BJ (cell line): ENCODE results near the gene RPLP1. TPM values are rescaled to one million over a fixed set of nuclear protein-coding genes. Genes with fewer than 3 reads are reported as not detected.

Experiments
- CTCF ChIA-PET: fragments of 350-600 bp; formaldehyde crosslinking; extraction: SDS; loops from one replicate; lab custom pipeline; 2021; ENCODE audit warnings: antibody characterized with exemption, inconsistent platforms; lab: Yijun Ruan, JAX
- POLR2A ChIA-PET: fragments of 300-600 bp; sonication (Branson Sonifier 250); formaldehyde crosslinking; extraction: SDS; loops from one replicate; lab custom pipeline; 2021; ENCODE audit warnings: antibody characterized with exemption; lab: Charles Lee
- DNase-seq: peaks from one replicate; pipeline ENCODE4 v3.0.0-alpha.2; 2011; ENCODE audit warnings: low read depth
- H3K27me3 ChIP-seq: 2 replicates; pipeline ENCODE4 v1.6.0; 2011; ENCODE audit warnings: low read length; ENCODE audit not compliant: control insufficient read depth, insufficient read depth
- H3K36me3 ChIP-seq: 2 replicates; pipeline ENCODE4 v1.5.1; 2011; ENCODE audit warnings: low read length; ENCODE audit not compliant: control insufficient read depth, insufficient read depth
- H3K4me3 ChIP-seq: 2 replicates; pipeline ENCODE4 v1.5.1; 2011; ENCODE audit warnings: low read depth, mild to moderate bottlenecking, control low read depth, low read length
- polyA plus RNA-seq: library from polyadenylated mRNA; depleted of rRNA; stranded (reverse); fragments of >200 nt; gene quantifications from 2 replicates; pipeline ENCODE4 v1.2.3, GENCODE V29; 2011
- TF ChIP-seq, protein P1 (sequence below): IDR thresholded peaks from 2 replicates; pipeline ENCODE4 v1.5.1; 2011; ENCODE audit warnings: low read depth, mild to moderate bottlenecking, control low read depth, inconsistent platforms, low read length, moderate library complexity; ENCODE audit not compliant: insufficient read depth

The RPLP1 gene
- polyA plus RNA-seq, 1 experiment, result 1,191 TPM

DNA sequence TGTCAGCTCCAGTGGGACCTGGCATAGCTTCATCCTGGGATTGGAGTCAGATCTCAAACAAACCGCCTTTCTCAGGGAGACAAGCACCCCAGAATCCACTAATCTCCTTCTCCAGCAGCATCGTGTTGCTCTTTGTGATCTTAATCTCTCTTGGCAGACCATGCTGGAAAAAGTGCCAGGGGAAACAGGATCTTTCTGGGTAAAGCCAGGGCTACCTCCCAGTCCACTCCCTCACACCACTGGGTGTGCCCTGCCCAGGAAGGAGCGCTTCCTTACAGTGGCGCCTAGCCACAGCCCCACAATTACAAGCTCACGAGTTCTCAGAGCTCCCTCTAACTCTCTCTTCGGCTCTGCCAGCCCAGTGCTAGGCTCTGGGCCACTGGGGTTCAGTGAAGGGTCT is 32.2 kb downstream of the RPLP1 start:
- ChIA-PET POLR2A (no interaction called here), CTCF (interaction anchor here (4.9 kb wide), 1 partner anchor 9 kb away, joined by 25 read pairs; no protein-coding TSS in a partner anchor)
- DNase-seq, result no peak
- H3K4me3 ChIP-seq, result no peak overlapping the region
- no peaks in the 10 kb centered on the region for H3K36me3 ChIP-seq
- H3K27me3 ChIP-seq, result no peaks in the 10 kb centered on the region; the same call in 1 of the 2 replicates
- TF ChIP-seq, protein P1, sequence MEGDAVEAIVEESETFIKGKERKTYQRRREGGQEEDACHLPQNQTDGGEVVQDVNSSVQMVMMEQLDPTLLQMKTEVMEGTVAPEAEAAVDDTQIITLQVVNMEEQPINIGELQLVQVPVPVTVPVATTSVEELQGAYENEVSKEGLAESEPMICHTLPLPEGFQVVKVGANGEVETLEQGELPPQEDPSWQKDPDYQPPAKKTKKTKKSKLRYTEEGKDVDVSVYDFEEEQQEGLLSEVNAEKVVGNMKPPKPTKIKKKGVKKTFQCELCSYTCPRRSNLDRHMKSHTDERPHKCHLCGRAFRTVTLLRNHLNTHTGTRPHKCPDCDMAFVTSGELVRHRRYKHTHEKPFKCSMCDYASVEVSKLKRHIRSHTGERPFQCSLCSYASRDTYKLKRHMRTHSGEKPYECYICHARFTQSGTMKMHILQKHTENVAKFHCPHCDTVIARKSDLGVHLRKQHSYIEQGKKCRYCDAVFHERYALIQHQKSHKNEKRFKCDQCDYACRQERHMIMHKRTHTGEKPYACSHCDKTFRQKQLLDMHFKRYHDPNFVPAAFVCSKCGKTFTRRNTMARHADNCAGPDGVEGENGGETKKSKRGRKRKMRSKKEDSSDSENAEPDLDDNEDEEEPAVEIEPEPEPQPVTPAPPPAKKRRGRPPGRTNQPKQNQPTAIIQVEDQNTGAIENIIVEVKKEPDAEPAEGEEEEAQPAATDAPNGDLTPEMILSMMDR, result no peak

DNA sequence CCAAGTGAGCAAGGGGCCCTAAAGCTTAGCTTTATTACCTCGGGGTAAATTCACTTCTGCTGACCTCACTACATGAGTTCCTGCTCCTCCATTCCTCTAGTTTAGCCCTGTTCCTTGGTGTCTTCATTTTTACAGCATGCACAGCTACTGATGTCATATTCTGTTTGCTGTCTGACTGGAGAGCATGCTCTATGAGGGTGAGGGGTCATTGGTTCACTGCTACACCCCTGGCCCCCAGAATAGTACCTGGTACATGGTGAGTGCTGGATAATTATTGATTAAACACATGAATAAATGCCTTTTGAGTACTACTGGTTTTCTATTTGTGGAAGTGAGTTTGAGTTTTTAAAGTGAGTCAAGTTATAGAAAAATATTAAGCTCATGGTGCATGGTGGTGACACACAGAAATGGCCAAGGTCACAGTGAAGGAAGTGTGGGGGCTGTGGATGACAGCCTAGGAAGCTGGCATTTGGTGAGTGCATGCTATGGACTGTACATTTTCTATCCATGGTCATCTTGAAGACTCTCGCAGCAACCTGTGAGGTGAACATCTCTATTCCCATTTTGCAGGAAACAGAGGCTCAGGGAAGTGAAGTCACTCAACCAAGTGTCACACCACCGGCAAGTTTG is 34.0 kb downstream of the RPLP1 start:
- ChIA-PET POLR2A (no interaction called here), CTCF (interaction anchor here (1.0 to 4.9 kb wide), 4 partner anchors 9 to 980 kb away, joined by 3 to 25 read pairs (median 6); no protein-coding TSS in a partner anchor)
- Histone ChIP-seq H3K27me3 (peaks cover 5% of the 10 kb centered on the region; the same call in 1 of the 2 replicates), H3K4me3 (no peak overlapping the region), H3K36me3 (no peaks in the 10 kb centered on the region)
- DNase-seq, result no peak
- TF ChIP-seq, protein P1, result no peak

DNA sequence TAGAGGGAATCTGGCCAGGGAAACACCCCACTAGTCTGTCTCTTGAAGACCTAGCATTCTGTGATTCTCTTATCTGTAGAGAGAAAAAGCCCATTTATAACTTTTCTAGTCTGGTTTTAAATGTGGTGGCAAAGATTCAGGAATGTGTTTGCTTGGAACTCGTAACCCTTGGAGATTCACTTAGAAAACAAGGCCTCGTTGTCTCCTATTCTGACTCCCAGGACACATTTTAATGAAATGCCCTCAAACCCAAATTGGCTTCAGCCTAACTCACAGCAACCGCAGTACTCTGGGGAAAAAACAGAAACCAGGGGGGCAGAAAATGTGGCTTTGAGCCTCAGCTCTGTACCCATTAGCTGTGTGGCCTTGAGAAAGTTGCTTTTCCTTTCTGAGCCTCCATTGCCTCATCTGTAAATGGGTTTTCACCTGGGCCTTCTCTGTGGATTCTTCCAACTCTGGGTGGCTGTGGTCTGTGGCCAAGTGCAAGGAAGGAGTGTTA is 36.5 kb downstream of the RPLP1 start:
- Histone ChIP-seq H3K27me3 (peaks cover 7% of the 10 kb centered on the region), H3K36me3 (no peaks in the 10 kb centered on the region), H3K4me3 (no peak overlapping the region)
- TF ChIP-seq, protein P1, result no peak
- no peak for DNase-seq
- POLR2A ChIA-PET, result no interaction called here
- CTCF ChIA-PET, result interaction anchor here (1.0 to 3.2 kb wide), 2 partner anchors 10 to 13 kb away, joined by 3 to 11 read pairs; no protein-coding TSS in a partner anchor

DNA sequence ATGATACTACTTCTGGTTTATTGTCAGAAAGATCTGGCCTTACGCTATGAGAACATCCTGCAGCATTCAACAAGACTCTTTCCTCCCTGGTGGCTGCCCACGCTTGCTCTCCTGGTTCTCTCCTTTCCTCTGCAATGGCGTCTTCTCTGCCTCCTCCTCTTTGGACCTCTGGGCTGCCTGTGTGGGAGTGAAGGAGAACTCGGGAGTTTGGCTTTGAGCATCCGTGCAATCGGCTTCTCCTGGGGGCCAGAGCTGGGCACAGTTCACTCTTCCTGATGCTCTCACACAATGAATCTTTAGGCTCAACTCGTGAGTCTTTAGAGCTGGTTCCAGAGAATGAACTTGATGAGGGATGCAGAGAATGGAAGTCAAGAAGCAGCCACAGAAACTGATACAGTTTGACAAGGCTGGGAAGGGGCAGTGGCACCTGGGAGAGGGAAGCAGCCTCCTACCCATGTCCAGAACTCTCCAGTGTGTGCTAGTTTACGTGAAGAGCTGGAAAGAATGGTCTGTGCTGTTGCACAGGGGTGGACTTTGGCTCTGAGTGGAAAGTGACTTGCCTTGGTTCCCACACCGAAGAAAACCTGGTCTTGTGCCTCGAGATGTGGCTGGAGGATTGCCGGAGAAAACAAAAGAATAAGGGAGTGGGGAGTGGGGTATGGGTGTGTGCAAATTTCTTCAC is 37.9 kb downstream of the RPLP1 start:
- Histone ChIP-seq H3K27me3 (peaks cover 7% of the 10 kb centered on the region), H3K4me3 (no peak overlapping the region), H3K36me3 (no peaks in the 10 kb centered on the region)
- CTCF ChIA-PET, result interaction anchor here (0.6 to 3.2 kb wide), 4 partner anchors 12 to 997 kb away, joined by 3 to 11 read pairs (median 4); no protein-coding TSS in a partner anchor
- POLR2A ChIA-PET, result no interaction called here
- TF ChIP-seq, protein P1, result no peak
- no peak for DNase-seq

DNA sequence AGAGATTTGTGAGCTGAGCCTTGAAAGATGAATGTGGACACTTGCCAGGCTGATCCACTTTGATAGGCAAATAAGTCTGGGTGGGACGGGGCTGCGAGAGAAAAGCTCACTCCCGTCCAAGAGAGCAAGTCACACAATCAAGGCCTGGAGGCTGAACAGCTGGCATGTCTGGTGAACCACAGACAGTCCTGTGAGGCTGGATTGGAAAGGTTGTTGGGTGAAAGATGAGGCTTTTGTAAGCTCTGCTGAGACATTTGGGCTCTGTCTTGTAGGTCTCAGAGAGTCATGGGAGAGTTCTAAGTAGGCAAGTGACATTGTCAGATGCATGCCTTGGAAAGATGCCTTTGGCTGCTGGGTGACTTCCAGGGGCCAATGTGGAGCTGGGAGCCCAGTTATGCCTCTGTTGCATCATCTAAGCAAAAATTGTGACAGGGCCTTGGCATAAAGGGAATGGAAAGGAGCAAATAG is 38.5 kb downstream of the RPLP1 start:
- ChIA-PET POLR2A (no interaction called here), CTCF (interaction anchor here (0.6 to 3.2 kb wide), 4 partner anchors 12 to 996 kb away, joined by 3 to 11 read pairs (median 4); no protein-coding TSS in a partner anchor)
- DNase-seq, result no peak

More for the DNA sequence above, 38.5 kb downstream of the RPLP1 start:
- TF ChIP-seq, protein P1, result no peak
- Histone ChIP-seq H3K27me3 (peaks cover 7% of the 10 kb centered on the region), H3K36me3 (no peaks in the 10 kb centered on the region), H3K4me3 (no peak overlapping the region)
